ENCODE results near the gene VPS29.
"Not testable (repeated sequence)": the region's sequence is repeated elsewhere in the genome, so short reads cannot be mapped to it uniquely, and the experiment has no call there.

VPS29 gene

DNA sequence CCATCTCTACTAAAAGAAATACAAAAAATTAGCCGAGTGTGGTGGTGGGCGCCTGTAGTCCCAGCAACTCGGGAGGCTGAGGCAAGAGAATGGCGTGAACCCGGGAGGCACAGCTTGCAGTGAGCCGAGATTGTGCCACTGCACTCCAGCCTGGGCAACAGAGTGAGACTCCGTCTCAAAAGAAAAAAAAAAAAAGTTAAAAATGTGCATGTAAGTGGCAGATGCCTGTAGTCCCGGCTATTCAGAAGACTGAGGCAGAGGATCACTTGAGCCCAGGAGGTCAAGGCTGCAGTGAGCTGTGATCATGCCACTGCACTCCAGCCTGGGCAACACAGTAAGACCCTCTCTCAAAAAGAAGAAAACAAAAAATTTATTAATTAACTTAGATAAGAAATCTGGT lies 16.1 kb upstream of the VPS29 start:
- not testable (repeated sequence) for H3K4me3 ChIP-seq (ENCODE audit: low read depth, low read length); H3K9ac ChIP-seq (ENCODE audit: low read length); H3K36me3 ChIP-seq (ENCODE audit: control insufficient read depth, insufficient read depth, low read length); H3K27ac ChIP-seq (ENCODE audit: low read depth, low read length); H3K4me1 ChIP-seq (ENCODE audit: control insufficient read depth, insufficient read depth, low read length); H3K27me3 ChIP-seq (ENCODE audit: control insufficient read depth, insufficient read depth, low read length); H3K9me3 ChIP-seq (ENCODE audit: control insufficient read depth, insufficient read depth, low read depth, low read length)

DNA sequence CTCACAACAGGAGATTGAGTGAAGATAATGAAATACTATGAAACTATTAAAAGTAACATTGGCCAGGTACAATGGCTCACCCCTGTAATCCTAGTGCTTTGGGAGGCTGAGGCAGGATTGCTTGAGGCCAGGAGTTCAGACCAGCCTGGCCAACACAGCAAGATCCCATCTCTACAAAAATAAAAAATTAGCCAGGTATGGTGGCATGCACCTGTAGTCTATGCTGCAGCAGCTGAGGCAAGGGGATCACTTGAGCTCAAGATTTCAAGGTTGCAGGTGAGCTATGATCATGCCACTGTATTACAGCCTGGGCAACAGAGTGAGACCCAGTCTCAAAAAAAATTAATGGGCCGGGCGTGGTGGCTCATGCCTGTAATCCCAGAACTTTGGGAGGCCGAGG lies 15.1 kb upstream of the VPS29 start:
- no peak overlapping the region for H3K9ac ChIP-seq (ENCODE audit: low read length)
- no peaks in the 10 kb centered on the region for H3K4me1 ChIP-seq (ENCODE audit: control insufficient read depth, insufficient read depth, low read length)
- H3K27me3 ChIP-seq (ENCODE audit: control insufficient read depth, insufficient read depth, low read length): no peaks in the 10 kb centered on the region
- no peaks in the 10 kb centered on the region for H3K36me3 ChIP-seq (ENCODE audit: control insufficient read depth, insufficient read depth, low read length)
- no peak overlapping the region for H3K4me3 ChIP-seq (ENCODE audit: low read depth, low read length)
- no peak overlapping the region for H3K27ac ChIP-seq (ENCODE audit: low read depth, low read length)
- no peaks in the 10 kb centered on the region for H3K9me3 ChIP-seq (ENCODE audit: control insufficient read depth, insufficient read depth, low read depth, low read length)

DNA sequence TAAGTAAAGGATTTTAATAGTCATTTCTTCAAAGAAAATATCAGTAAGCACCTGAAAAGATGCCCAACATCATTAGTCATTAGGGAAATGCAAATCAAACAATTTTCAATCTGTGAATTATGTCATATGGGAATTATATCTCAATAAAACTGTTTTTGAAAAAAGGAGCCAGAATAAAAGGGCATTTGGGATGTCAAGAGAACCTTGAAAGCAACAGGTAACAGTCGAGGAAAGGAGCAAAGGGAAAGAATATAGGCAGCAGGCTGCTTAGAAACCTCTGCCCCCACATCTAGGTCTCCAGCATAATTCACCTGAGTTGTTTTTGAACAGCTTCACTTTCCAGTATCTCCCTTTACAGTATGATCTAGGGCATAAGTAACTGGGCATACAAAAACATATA lies 12.5 kb upstream of the VPS29 start:
- H3K36me3 ChIP-seq (ENCODE audit: control insufficient read depth, insufficient read depth, low read length): no peaks in the 10 kb centered on the region
- no peak overlapping the region for H3K9ac ChIP-seq (ENCODE audit: low read length)
- H3K27me3 ChIP-seq (ENCODE audit: control insufficient read depth, insufficient read depth, low read length): no peaks in the 10 kb centered on the region
- no peaks in the 10 kb centered on the region for H3K9me3 ChIP-seq (ENCODE audit: control insufficient read depth, insufficient read depth, low read depth, low read length)
- no peak overlapping the region for H3K4me3 ChIP-seq (ENCODE audit: low read depth, low read length)
- no peak overlapping the region for H3K27ac ChIP-seq (ENCODE audit: low read depth, low read length)
- no peaks in the 10 kb centered on the region for H3K4me1 ChIP-seq (ENCODE audit: control insufficient read depth, insufficient read depth, low read length)

DNA sequence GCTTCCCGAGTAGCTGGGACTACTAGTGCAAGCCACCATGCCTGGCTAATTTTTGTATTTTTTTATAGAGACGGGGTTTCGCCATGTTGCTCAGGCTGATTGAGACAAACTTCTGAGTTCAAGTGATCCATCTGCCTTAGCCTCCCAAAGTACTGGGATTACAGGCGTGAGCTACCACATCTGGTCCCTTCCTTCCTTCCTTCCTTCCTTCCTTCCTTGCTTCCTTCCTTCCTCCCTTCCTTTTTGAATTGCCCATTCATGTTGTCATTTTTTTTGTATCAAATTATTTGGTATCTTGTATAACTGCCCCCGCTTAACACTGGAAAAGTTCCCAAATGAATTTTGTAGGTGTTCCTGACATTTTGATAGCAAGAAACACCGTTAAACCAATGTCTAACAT lies 11.9 kb upstream of the VPS29 start:
- no peaks in the 10 kb centered on the region for H3K36me3 ChIP-seq (ENCODE audit: control insufficient read depth, insufficient read depth, low read length)
- H3K27ac ChIP-seq (ENCODE audit: low read depth, low read length): no peak overlapping the region
- no peak overlapping the region for H3K9ac ChIP-seq (ENCODE audit: low read length)
- H3K9me3 ChIP-seq (ENCODE audit: control insufficient read depth, insufficient read depth, low read depth, low read length): no peaks in the 10 kb centered on the region
- H3K27me3 ChIP-seq (ENCODE audit: control insufficient read depth, insufficient read depth, low read length): no peaks in the 10 kb centered on the region
- no peak overlapping the region for H3K4me3 ChIP-seq (ENCODE audit: low read depth, low read length)
- H3K4me1 ChIP-seq (ENCODE audit: control insufficient read depth, insufficient read depth, low read length): no peaks in the 10 kb centered on the region

DNA sequence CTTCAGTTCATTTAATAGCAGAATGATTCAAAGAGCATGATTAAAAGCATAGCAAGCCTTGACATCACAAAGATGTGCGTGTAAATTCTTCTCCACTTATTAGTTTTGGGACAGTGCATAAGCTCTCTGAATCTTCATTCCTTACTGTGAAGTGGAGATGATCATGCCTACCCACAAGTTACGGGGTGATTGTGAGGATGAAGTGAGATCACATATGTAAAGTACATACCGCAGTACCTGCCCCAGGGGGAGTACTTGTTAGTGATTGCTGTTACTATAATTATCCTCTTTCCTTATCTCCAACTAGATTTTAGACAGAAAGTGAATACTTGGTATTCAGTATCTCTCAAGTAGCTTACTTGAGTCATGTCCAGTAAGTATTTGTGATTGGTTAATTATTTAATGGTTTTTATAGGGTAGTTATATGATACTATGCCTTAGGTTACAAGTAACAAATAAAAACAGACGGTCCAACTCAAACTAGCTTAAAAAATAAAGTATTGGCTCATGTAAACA lies 6.2 kb upstream of the VPS29 start:
- Histone ChIP-seq H3K27me3 (ENCODE audit: control insufficient read depth, insufficient read depth, low read length) (peaks cover 7% of the 10 kb centered on the region), H3K9me3 (ENCODE audit: control insufficient read depth, insufficient read depth, low read depth, low read length) (no peaks in the 10 kb centered on the region), H3K4me1 (ENCODE audit: control insufficient read depth, insufficient read depth, low read length) (no peaks in the 10 kb centered on the region), H3K4me3 (ENCODE audit: low read depth, low read length) (no peak overlapping the region), H3K36me3 (ENCODE audit: control insufficient read depth, insufficient read depth, low read length) (no peaks in the 10 kb centered on the region), H3K9ac (ENCODE audit: low read length) (no peak overlapping the region), H3K27ac (ENCODE audit: low read depth, low read length) (no peak overlapping the region)

DNA sequence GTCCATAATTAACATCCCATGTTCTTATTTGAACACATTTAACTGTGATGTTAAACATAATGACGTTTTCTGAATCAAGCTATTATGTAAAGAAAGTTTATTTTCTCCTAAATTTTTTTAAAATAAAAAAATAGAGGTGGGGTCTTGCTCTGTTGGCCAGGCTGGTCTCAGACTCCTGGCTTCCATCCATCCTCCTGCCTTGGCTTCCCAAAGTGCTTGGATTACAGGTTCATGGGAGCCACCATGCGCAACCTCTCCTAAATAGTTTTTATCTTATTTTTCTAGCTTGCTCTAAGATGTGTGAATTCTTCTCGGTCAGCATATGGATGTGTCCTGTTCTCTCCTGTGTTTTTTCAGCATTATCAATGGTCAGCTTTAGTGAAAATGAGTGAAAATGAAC lies 3.4 kb upstream of the VPS29 start:
- Histone ChIP-seq H3K4me3 (ENCODE audit: low read depth, low read length) (no peak overlapping the region), H3K36me3 (ENCODE audit: control insufficient read depth, insufficient read depth, low read length) (no peaks in the 10 kb centered on the region), H3K27ac (ENCODE audit: low read depth, low read length) (no peak overlapping the region), H3K9ac (ENCODE audit: low read length) (no peak overlapping the region), H3K4me1 (ENCODE audit: control insufficient read depth, insufficient read depth, low read length) (no peaks in the 10 kb centered on the region), H3K27me3 (ENCODE audit: control insufficient read depth, insufficient read depth, low read length) (peaks cover 16% of the 10 kb centered on the region), H3K9me3 (ENCODE audit: control insufficient read depth, insufficient read depth, low read depth, low read length) (peaks cover 4% of the 10 kb centered on the region; the same call in 1 of the 2 replicates)

DNA sequence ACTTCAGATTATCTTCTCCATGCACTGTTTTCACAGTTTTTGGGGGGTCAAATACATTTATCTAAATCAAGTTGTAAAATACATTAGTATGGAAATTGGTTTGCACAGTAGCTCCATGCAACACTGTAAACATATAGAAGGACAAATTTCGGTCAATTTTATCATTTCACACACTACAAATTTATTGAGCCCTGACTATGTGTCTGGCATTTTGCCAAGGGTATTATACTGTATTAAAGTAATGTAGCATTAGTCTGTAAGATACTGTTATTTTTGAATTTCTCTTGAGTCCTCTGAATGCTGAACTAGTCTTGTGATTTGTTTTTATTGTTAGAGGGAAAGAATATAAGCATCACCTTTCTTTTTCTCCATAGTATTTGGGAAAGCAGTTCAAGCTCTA lies 1.5 kb upstream of the VPS29 start:
- Histone ChIP-seq H3K4me1 (ENCODE audit: control insufficient read depth, insufficient read depth, low read length) (no peaks in the 10 kb centered on the region), H3K4me3 (ENCODE audit: low read depth, low read length) (no peak overlapping the region), H3K9ac (ENCODE audit: low read length) (no peak overlapping the region), H3K36me3 (ENCODE audit: control insufficient read depth, insufficient read depth, low read length) (0 out of 2 replicates have a peak, but pooled peaks cover 7% of the 10 kb centered on the region), H3K27ac (ENCODE audit: low read depth, low read length) (no peak overlapping the region), H3K9me3 (ENCODE audit: control insufficient read depth, insufficient read depth, low read depth, low read length) (peaks cover 4% of the 10 kb centered on the region; the same call in 1 of the 2 replicates), H3K27me3 (ENCODE audit: control insufficient read depth, insufficient read depth, low read length) (peaks cover 16% of the 10 kb centered on the region)

DNA sequence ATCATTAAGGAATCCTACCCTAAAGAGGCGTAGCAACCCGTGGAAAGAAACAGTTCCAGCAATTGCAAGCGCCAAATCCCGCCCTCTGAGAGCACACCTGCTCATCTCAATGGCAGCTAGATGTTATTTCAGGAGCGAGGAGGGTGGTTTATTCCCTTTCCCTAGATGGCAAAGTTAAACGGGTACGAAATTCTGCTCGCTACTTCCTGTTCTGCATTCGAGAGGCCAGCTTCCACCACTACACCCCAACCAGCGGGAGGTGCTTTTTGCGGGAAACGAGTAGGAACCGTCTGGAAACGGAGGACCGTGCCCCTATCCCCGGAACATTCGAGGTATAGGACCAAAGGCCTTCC lies 536 bp downstream of the VPS29 start:
- H3K36me3 ChIP-seq (ENCODE audit: control insufficient read depth, insufficient read depth, low read length): peaks cover 11% of the 10 kb centered on the region; the same call in 1 of the 2 replicates
- peak overlapping the region; percentile 13; the same call in 1 of the 2 replicates for H3K27ac ChIP-seq (ENCODE audit: low read depth, low read length)
- peak overlapping the region; percentile 81 for H3K9ac ChIP-seq (ENCODE audit: low read length)
- peak overlapping the region; percentile 94 for H3K4me3 ChIP-seq (ENCODE audit: low read depth, low read length)
- H3K9me3 ChIP-seq (ENCODE audit: control insufficient read depth, insufficient read depth, low read depth, low read length): peaks cover 4% of the 10 kb centered on the region; the same call in 1 of the 2 replicates
- peaks cover 16% of the 10 kb centered on the region for H3K27me3 ChIP-seq (ENCODE audit: control insufficient read depth, insufficient read depth, low read length)
- H3K4me1 ChIP-seq (ENCODE audit: control insufficient read depth, insufficient read depth, low read length): no peaks in the 10 kb centered on the region

DNA sequence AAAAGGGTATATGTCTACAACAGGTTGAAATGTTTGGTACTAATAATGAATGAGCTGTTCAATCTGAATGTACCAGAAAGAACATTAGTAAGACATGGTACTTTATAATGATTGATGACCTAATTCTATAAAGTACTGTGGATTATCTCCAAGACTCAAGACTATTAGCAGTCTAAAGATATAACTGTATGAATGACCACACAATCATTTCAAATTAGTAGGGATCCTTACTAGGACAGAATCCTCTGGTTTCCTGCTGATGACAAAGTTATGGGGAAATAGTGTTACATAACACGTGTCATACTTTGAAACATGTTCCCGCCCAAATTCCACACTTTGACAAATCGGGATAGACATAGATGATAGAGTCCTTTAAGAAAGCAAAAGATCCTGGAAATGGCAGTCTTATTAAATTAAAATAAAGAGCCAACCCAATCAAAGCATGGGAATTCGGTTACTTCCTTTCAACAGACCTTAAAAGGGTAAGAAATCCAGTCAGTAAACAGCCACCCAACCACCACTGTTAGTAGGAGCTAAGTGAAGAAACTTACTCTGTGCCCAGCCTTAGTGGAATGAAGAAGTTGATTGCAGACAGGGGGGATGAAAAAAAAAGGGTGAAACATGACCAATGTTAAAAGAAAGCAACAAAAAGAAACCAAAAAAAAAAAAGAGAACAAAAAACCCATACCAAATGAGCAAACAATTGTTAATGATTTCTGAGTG lies 2.8 kb downstream of the VPS29 start:
- Histone ChIP-seq H3K9me3 (ENCODE audit: control insufficient read depth, insufficient read depth, low read depth, low read length) (peaks cover 4% of the 10 kb centered on the region; the same call in 1 of the 2 replicates), H3K27me3 (ENCODE audit: control insufficient read depth, insufficient read depth, low read length) (peaks cover 16% of the 10 kb centered on the region), H3K9ac (ENCODE audit: low read length) (no peak overlapping the region), H3K4me3 (ENCODE audit: low read depth, low read length) (no peak overlapping the region), H3K4me1 (ENCODE audit: control insufficient read depth, insufficient read depth, low read length) (no peaks in the 10 kb centered on the region), H3K27ac (ENCODE audit: low read depth, low read length) (no peak overlapping the region), H3K36me3 (ENCODE audit: control insufficient read depth, insufficient read depth, low read length) (peaks cover 27% of the 10 kb centered on the region)

DNA sequence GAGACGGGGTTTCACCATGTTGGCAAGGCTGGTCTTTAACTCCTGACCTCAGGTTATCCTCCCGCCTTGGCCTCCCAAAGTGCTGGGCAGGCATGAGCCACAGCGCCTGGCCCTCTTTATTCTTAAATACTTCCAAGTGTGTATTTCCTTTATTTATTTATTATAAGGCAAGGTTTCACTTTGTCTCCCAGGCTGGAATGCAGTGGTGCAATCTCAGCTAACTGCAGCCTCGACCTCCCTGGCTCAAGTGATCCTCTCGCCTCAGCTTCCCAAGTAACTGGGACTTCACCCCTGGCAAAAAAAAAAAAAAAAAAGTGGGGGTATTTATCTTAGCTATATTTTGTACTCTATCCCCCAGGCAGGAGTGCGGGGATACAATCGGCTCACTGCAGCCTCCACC lies 26.5 kb downstream of the VPS29 start:
- Histone ChIP-seq H3K27ac (ENCODE audit: low read depth, low read length) (no peak overlapping the region), H3K36me3 (ENCODE audit: control insufficient read depth, insufficient read depth, low read length) (peaks cover 10% of the 10 kb centered on the region), H3K4me3 (ENCODE audit: low read depth, low read length) (no peak overlapping the region), H3K9me3 (ENCODE audit: control insufficient read depth, insufficient read depth, low read depth, low read length) (no peaks in the 10 kb centered on the region), H3K27me3 (ENCODE audit: control insufficient read depth, insufficient read depth, low read length) (no peaks in the 10 kb centered on the region), H3K4me1 (ENCODE audit: control insufficient read depth, insufficient read depth, low read length) (no peaks in the 10 kb centered on the region), H3K9ac (ENCODE audit: low read length) (no peak overlapping the region)

DNA sequence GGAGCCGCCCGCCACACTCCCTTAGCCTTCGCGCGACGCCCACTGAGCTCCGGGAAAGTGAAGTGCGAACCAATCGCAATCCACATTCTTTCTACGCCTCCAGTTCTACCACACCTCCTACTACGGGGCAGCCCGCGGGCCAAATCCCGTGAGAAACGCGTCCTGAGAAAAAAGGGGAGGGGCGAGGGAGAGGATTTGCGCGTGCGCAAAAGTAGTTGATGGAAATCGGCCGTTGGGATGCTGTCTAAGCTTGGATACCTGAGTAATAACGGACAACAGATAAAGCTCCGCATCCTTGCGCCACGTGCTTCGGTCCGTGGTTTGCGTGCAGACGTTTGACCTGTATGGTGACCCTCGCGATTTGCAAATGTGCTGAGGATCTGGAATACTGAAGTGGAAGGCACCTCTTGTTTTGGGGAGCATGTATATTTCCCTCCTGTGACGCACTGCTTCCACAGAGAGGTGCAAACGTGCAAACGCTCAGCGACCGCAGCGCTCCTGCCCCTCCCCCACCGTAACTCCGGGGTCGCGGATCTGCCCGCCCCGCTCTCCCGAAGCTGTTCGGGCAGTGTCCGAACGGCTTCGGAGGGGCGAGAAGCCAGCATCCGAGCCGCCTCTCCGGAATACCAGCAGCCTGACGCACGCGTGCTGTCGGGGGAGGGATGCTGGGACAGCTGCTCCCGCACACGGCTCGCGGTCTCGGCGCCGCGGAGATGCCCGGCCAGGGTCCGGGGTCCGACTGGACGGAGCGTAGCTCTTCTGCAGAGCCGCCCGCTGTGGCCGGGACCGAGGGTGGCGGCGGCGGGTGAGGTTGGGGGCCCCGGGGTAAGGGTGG lies 33.5 kb downstream of the VPS29 start, which contains the start of the genes FAM216A and GPN3:
Gene FAM216A (plus strand): TSS at position 632 of the 835 bp plus-strand sequence. CDS start 31 bp downstream, at position 663.
Gene GPN3 (minus strand): TSS at position 44 of the 835 bp plus-strand sequence. CDS start 54 bp downstream, outside the sequence.
- Histone ChIP-seq H3K36me3 (ENCODE audit: control insufficient read depth, insufficient read depth, low read length) (peaks cover 18% of the 10 kb centered on the region), H3K27ac (ENCODE audit: low read depth, low read length) (peak within 1 kb of the TSS; percentile 48), H3K4me3 (ENCODE audit: low read depth, low read length) (peak within 1 kb of the TSS; percentile 66)

More for the DNA sequence above, 33.5 kb downstream of the VPS29 start, which contains the start of the genes FAM216A and GPN3:
- Histone ChIP-seq H3K4me1 (ENCODE audit: control insufficient read depth, insufficient read depth, low read length) (peaks cover 8% of the 10 kb centered on the region; the same call in 1 of the 2 replicates), H3K9me3 (ENCODE audit: control insufficient read depth, insufficient read depth, low read depth, low read length) (no peaks in the 10 kb centered on the region), H3K9ac (ENCODE audit: low read length) (peak within 1 kb of the TSS; percentile 84), H3K27me3 (ENCODE audit: control insufficient read depth, insufficient read depth, low read length) (no peaks in the 10 kb centered on the region)
